Parathyroid adenoma (tissue), 2 donors: Measurements from ENCODE around the gene GTF2F2.

Experiments
- H2AFZ ChIP-seq: fragments of 300-600 bp; sonication (generic); one replicate; pipeline ENCODE4 v1.7.0; 2017; ENCODE audit warnings: antibody characterized with exemption, mild to moderate bottlenecking
- H3K27ac ChIP-seq: fragments of 300-600 bp; sonication (generic); one replicate; pipeline ENCODE4 v1.7.0; 2017
- H3K27me3 ChIP-seq: fragments of 300-600 bp; sonication (generic); one replicate; pipeline ENCODE4 v1.7.0; 2017; ENCODE audit warnings: low read length; ENCODE audit not compliant: control insufficient read depth, insufficient read depth
- H3K36me3 ChIP-seq: fragments of 300-600 bp; sonication (generic); one replicate; pipeline ENCODE4 v1.7.0; 2017; ENCODE audit warnings: low read length; ENCODE audit not compliant: control insufficient read depth, insufficient read depth
- H3K4me1 ChIP-seq: fragments of 300-600 bp; sonication (generic); one replicate; pipeline ENCODE4 v1.7.0; 2017; ENCODE audit warnings: control low read depth
- H3K4me2 ChIP-seq: fragments of 300-600 bp; sonication (generic); one replicate; pipeline ENCODE4 v1.7.0; 2017; ENCODE audit warnings: low read length
- H3K4me3 ChIP-seq: fragments of 300-600 bp; sonication (generic); one replicate; pipeline ENCODE4 v1.7.0; 2017; ENCODE audit warnings: low read depth, low read length
- H3K79me2 ChIP-seq: fragments of 300-600 bp; sonication (generic); one replicate; pipeline ENCODE4 v1.7.0; 2017; ENCODE audit warnings: control low read depth
- H3K9ac ChIP-seq: fragments of 300-600 bp; sonication (generic); one replicate; pipeline ENCODE4 v1.7.0; 2017; ENCODE audit warnings: mild to moderate bottlenecking
- H3K9me3 ChIP-seq: fragments of 300-600 bp; sonication (generic); one replicate; pipeline ENCODE4 v1.7.0; 2017; ENCODE audit warnings: low read length; ENCODE audit not compliant: control insufficient read depth
- TF ChIP-seq, protein P1 (sequence below): fragments of 300-600 bp; sonication (generic); IDR thresholded peaks from one replicate; pipeline ENCODE4 v1.7.0; 2017; ENCODE audit warnings: antibody characterized with exemption, mild to moderate bottlenecking
- donor health status: primary hyperparathyroidism.

Gene GTF2F2

DNA sequence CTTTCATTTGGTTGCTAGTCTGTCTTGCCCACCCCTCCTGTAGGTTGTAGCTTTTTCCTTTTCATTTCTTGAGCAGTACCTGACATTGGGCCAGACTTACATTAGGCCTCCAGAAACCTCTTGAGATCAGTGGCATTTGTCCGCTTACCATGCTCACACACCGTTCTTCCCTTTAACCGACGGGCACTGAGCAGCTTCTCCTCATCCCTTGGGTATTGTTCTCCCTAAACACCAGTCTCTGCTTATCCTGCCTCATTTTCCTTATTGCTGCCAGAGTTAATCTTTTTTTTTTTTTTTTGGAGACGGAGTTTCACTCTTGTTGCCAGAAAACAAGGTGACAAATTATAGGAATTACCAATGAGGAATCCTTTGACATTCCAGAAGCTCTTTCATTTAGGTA is 107.7 kb downstream of the GTF2F2 start:
- TF ChIP-seq, protein P1, sequence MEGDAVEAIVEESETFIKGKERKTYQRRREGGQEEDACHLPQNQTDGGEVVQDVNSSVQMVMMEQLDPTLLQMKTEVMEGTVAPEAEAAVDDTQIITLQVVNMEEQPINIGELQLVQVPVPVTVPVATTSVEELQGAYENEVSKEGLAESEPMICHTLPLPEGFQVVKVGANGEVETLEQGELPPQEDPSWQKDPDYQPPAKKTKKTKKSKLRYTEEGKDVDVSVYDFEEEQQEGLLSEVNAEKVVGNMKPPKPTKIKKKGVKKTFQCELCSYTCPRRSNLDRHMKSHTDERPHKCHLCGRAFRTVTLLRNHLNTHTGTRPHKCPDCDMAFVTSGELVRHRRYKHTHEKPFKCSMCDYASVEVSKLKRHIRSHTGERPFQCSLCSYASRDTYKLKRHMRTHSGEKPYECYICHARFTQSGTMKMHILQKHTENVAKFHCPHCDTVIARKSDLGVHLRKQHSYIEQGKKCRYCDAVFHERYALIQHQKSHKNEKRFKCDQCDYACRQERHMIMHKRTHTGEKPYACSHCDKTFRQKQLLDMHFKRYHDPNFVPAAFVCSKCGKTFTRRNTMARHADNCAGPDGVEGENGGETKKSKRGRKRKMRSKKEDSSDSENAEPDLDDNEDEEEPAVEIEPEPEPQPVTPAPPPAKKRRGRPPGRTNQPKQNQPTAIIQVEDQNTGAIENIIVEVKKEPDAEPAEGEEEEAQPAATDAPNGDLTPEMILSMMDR, result no peak
- H3K27ac ChIP-seq, result no peak overlapping the region
- no peak overlapping the region for H2AFZ ChIP-seq
- no peak overlapping the region for H3K9ac ChIP-seq
- H3K36me3 ChIP-seq, result no peaks in the 10 kb centered on the region
- H3K9me3 ChIP-seq, result no peaks in the 10 kb centered on the region
- H3K4me1 ChIP-seq, result no peaks in the 10 kb centered on the region
- no peak overlapping the region for H3K4me2 ChIP-seq
- H3K27me3 ChIP-seq, result no peaks in the 10 kb centered on the region
- no peak overlapping the region for H3K4me3 ChIP-seq
- H3K79me2 ChIP-seq, result no peaks in the 10 kb centered on the region

DNA sequence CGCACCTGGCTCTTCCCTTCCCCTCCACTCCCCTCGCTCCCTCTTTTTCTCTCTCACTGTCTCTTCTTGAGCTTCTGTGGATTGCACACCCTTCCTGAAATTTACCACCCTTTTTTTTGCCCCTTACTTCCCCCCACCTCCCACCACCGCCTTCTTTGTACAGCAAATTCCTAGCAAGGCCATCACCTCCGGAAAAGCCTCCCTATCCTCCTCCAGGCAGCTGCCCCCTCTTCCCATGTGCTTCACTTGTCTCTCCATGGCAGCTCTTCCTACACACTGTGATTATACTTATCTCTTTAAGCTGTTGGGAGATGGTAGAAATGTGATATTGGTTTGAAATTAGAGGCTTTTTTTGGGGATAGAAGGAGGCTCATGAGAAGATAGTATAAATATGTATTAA is 108.9 kb downstream of the GTF2F2 start:
- no peaks in the 10 kb centered on the region for H3K9me3 ChIP-seq

DNA sequence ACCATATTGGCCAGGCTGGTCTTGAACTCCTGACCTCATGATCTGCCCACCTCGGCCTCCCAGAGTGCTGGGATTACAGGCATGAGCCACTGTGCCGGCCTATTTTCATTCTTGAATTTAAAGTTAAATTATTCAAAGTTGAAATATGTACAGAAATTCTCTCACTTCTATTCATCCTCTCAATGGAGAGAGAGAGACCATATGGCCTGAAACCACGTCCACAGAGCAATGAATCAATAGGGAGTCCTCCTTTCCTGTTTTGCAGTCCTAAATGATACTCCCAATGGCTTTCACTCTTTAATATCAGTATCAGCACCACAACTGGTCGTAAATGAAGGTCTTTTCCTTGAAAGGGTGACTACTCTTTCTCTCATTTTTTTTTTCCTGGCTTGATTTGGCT is 111.0 kb downstream of the GTF2F2 start:
- Histone ChIP-seq H3K27me3 (no peaks in the 10 kb centered on the region), H3K4me3 (no peak overlapping the region), H3K27ac (no peak overlapping the region), H3K36me3 (no peaks in the 10 kb centered on the region), H3K9me3 (no peaks in the 10 kb centered on the region), H3K4me2 (no peak overlapping the region), H3K79me2 (no peaks in the 10 kb centered on the region), H3K4me1 (no peaks in the 10 kb centered on the region), H3K9ac (no peak overlapping the region), H2AFZ (no peak overlapping the region)
- TF ChIP-seq, protein P1, result no peak

More for the DNA sequence above, 108.9 kb downstream of the GTF2F2 start:
- Histone ChIP-seq H3K4me1 (no peaks in the 10 kb centered on the region), H3K9ac (no peak overlapping the region), H3K36me3 (no peaks in the 10 kb centered on the region), H3K27me3 (no peaks in the 10 kb centered on the region), H3K4me3 (no peak overlapping the region), H3K27ac (no peak overlapping the region), H3K79me2 (no peaks in the 10 kb centered on the region), H2AFZ (no peak overlapping the region), H3K4me2 (no peak overlapping the region)
- TF ChIP-seq, protein P1, result no peak

DNA sequence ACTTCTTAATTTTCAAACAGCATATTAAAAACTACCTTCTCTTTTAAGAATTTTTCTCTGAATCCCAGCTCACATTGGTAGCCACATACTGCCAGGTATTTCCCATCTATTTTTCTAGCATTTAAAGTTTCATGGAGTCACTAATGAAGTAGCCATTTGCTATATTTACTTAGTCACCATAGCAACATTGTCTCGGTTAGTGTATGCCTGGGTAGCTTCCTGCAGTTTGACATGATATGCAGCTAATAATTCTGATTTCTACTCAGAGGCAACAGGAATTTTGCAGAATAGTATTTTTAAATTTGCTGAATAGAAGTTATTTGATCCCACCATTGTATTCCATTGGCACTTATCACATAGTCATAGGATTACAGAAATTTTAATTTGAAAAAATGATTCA is 111.4 kb downstream of the GTF2F2 start:
- Histone ChIP-seq H3K79me2 (no peaks in the 10 kb centered on the region), H2AFZ (no peak overlapping the region)

DNA sequence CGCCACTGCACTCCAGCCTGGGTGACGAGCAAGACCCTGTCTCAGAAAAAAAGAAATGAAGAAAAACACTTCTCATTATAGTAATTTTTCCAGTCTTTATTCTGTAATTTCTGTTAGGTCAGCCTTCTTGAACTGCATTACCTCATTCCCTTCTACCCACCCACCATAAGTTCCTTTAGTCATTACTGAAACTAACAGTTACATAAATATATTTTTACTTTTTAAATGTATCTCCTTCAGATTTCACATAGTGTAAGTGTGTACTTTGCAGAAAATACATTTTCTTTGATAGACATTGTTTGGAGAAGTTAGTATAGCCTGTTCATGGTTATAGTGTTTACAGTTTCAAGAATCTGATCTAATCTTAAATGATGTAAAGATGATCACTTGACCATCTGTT is 112.3 kb downstream of the GTF2F2 start:
- Histone ChIP-seq H3K4me2 (no peak overlapping the region), H2AFZ (no peak overlapping the region), H3K27me3 (no peaks in the 10 kb centered on the region), H3K9ac (no peak overlapping the region), H3K4me3 (no peak overlapping the region), H3K27ac (no peak overlapping the region), H3K4me1 (no peaks in the 10 kb centered on the region), H3K9me3 (no peaks in the 10 kb centered on the region), H3K79me2 (no peaks in the 10 kb centered on the region), H3K36me3 (no peaks in the 10 kb centered on the region)
- TF ChIP-seq, protein P1, result no peak

More for the DNA sequence above, 111.4 kb downstream of the GTF2F2 start:
- Histone ChIP-seq H3K27me3 (no peaks in the 10 kb centered on the region), H3K4me1 (no peaks in the 10 kb centered on the region), H3K4me2 (no peak overlapping the region), H3K4me3 (no peak overlapping the region), H3K36me3 (no peaks in the 10 kb centered on the region), H3K9ac (no peak overlapping the region), H3K9me3 (no peaks in the 10 kb centered on the region), H3K27ac (no peak overlapping the region)
- TF ChIP-seq, protein P1, result no peak
